ENCODE data around the gene RAB10. TPM values are rescaled to one million over a fixed set of nuclear protein-coding genes. Genes with fewer than 3 reads are reported as not detected.

The RAB10 gene
- total and polyA plus RNA-seq, 9 of the 15 experiments (the other 6 are each of a cell fraction or from before 2014, with no cell fraction given) = 25.1 to 214 (median 157) TPM

DNA sequence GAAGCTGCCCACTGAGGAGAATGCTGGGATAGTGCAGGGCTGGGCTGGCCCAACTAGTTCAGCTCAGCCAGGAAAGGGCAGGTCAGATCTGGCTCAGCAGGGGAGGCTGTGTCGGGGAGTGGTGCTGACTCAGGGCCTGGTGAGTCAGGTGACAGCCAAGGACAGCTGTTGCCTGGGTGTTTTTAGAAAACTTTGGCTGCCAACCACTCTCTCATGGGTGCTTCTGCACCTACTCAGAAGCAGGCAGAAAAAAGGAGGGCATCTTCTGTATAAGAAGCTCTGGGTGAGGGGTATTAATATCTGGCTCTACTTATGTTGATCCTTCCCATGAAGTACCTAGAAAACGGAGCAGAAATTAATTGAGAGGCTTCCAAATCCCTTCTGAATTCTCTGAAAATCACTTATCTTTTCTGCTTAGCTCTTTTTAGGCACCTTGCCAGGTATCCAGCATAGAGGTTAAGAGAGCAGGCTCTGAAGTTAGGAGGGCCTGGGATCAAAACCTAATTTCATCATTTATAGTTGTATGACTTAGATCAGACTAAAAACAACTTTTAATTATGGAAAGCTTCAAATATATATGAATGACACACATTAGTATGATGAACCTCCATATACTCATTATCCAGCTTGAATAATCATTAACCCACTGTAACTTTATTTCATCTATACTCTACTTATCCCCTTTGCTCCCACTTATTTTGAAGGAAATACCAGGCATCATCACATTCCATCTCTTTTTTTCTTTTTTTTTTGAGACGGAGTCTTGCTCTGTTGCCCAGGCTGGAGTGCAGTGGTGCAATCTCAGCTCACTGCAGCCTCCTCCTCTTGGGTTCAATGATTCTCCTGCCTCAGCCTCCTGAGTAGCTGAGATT lies 15.5 kb upstream of the RAB10 start (continued):
- TF ChIP-seq NFE2 (IDR thresholded peaks at IDR 0.05; ENCODE audit: low read depth) = peak; percentile 92
- TF ChIP-seq MTA3 (IDR thresholded peaks at IDR 0.05; ENCODE audit: borderline replicate concordance) = peak; percentile 26; the same call in 1 of the 2 replicates
- TF ChIP-seq, protein P1, sequence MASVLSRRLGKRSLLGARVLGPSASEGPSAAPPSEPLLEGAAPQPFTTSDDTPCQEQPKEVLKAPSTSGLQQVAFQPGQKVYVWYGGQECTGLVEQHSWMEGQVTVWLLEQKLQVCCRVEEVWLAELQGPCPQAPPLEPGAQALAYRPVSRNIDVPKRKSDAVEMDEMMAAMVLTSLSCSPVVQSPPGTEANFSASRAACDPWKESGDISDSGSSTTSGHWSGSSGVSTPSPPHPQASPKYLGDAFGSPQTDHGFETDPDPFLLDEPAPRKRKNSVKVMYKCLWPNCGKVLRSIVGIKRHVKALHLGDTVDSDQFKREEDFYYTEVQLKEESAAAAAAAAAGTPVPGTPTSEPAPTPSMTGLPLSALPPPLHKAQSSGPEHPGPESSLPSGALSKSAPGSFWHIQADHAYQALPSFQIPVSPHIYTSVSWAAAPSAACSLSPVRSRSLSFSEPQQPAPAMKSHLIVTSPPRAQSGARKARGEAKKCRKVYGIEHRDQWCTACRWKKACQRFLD (CRISPR knock-in tag; IDR thresholded peaks at IDR 0.05) = 0 out of 2 replicates have a peak, but pooled peaks have one; percentile 27
- no peak for TF ChIP-seq TCF7 (IDR thresholded peaks at IDR 0.05; ENCODE audit: borderline replicate concordance)
- peak; percentile 88 for TF ChIP-seq MAFK (IDR thresholded peaks at IDR 0.05; ENCODE audit: low read length)
- TF ChIP-seq SMAD2 (IDR thresholded peaks at IDR 0.05; ENCODE audit: low read depth, low read length) = no peak
- no peak for TF ChIP-seq ZNF133 (CRISPR knock-in tag; IDR thresholded peaks at IDR 0.05)
- TF ChIP-seq NCOA1 (IDR thresholded peaks at IDR 0.05; ENCODE audit: low read depth) = 0 out of 2 replicates have a peak, but pooled peaks have one; percentile 32
- TF ChIP-seq, protein P2, sequence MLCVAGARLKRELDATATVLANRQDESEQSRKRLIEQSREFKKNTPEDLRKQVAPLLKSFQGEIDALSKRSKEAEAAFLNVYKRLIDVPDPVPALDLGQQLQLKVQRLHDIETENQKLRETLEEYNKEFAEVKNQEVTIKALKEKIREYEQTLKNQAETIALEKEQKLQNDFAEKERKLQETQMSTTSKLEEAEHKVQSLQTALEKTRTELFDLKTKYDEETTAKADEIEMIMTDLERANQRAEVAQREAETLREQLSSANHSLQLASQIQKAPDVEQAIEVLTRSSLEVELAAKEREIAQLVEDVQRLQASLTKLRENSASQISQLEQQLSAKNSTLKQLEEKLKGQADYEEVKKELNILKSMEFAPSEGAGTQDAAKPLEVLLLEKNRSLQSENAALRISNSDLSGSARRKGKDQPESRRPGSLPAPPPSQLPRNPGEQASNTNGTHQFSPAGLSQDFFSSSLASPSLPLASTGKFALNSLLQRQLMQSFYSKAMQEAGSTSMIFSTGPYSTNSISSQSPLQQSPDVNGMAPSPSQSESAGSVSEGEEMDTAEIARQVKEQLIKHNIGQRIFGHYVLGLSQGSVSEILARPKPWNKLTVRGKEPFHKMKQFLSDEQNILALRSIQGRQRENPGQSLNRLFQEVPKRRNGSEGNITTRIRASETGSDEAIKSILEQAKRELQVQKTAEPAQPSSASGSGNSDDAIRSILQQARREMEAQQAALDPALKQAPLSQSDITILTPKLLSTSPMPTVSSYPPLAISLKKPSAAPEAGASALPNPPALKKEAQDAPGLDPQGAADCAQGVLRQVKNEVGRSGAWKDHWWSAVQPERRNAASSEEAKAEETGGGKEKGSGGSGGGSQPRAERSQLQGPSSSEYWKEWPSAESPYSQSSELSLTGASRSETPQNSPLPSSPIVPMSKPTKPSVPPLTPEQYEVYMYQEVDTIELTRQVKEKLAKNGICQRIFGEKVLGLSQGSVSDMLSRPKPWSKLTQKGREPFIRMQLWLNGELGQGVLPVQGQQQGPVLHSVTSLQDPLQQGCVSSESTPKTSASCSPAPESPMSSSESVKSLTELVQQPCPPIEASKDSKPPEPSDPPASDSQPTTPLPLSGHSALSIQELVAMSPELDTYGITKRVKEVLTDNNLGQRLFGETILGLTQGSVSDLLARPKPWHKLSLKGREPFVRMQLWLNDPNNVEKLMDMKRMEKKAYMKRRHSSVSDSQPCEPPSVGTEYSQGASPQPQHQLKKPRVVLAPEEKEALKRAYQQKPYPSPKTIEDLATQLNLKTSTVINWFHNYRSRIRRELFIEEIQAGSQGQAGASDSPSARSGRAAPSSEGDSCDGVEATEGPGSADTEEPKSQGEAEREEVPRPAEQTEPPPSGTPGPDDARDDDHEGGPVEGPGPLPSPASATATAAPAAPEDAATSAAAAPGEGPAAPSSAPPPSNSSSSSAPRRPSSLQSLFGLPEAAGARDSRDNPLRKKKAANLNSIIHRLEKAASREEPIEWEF (CRISPR knock-in tag; IDR thresholded peaks at IDR 0.05) = no peak
- peak; percentile 32; the same call in 1 of the 2 replicates for TF ChIP-seq CBFA2T2 (conservative IDR thresholded peaks at IDR 0.05)
- TF ChIP-seq HDGF (IDR thresholded peaks at IDR 0.05) = no peak
- peak; percentile 62 for TF ChIP-seq RFX1 (IDR thresholded peaks at IDR 0.05)
- TF ChIP-seq, protein P3, sequence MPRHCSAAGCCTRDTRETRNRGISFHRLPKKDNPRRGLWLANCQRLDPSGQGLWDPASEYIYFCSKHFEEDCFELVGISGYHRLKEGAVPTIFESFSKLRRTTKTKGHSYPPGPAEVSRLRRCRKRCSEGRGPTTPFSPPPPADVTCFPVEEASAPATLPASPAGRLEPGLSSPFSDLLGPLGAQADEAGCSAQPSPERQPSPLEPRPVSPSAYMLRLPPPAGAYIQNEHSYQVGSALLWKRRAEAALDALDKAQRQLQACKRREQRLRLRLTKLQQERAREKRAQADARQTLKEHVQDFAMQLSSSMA (CRISPR knock-in tag; IDR thresholded peaks at IDR 0.05) = no peak
- no peak for TF ChIP-seq KDM2B (CRISPR knock-in tag; IDR thresholded peaks at IDR 0.05)
- TF ChIP-seq, protein P4, sequence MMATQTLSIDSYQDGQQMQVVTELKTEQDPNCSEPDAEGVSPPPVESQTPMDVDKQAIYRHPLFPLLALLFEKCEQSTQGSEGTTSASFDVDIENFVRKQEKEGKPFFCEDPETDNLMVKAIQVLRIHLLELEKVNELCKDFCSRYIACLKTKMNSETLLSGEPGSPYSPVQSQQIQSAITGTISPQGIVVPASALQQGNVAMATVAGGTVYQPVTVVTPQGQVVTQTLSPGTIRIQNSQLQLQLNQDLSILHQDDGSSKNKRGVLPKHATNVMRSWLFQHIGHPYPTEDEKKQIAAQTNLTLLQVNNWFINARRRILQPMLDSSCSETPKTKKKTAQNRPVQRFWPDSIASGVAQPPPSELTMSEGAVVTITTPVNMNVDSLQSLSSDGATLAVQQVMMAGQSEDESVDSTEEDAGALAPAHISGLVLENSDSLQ (IDR thresholded peaks at IDR 0.05) = peak; percentile 58; the same call in 1 of the 2 replicates
- TF ChIP-seq KDM5B (IDR thresholded peaks at IDR 0.05; ENCODE audit: insufficient replicate concordance, low read depth, low read length) = no peak
- no peak for TF ChIP-seq ZNF253 (CRISPR knock-in tag; conservative IDR thresholded peaks at IDR 0.05)
- no peak for TF ChIP-seq HDAC8 (tag; IDR thresholded peaks at IDR 0.05)
- TF ChIP-seq TCF7L2 (IDR thresholded peaks at IDR 0.05; ENCODE audit: low read depth, low read length) = no peak
- peak; percentile 52; the same call in 1 of the 2 replicates for TF ChIP-seq SMARCA5 (IDR thresholded peaks at IDR 0.05)
- TF ChIP-seq BHLHE40 (IDR thresholded peaks at IDR 0.05; ENCODE audit: low read length) = peak; percentile 89
- no peak for TF ChIP-seq SETDB1 (IDR thresholded peaks at IDR 0.05; ENCODE audit: low read length)
